ENCODE data around the gene EDN3. TPM values are rescaled to one million over a fixed set of nuclear protein-coding genes. Genes with fewer than 3 reads are reported as not detected.

The EDN3 gene
- total RNA-seq, 1 donor from 2014 or later, result 8.4 TPM

DNA sequence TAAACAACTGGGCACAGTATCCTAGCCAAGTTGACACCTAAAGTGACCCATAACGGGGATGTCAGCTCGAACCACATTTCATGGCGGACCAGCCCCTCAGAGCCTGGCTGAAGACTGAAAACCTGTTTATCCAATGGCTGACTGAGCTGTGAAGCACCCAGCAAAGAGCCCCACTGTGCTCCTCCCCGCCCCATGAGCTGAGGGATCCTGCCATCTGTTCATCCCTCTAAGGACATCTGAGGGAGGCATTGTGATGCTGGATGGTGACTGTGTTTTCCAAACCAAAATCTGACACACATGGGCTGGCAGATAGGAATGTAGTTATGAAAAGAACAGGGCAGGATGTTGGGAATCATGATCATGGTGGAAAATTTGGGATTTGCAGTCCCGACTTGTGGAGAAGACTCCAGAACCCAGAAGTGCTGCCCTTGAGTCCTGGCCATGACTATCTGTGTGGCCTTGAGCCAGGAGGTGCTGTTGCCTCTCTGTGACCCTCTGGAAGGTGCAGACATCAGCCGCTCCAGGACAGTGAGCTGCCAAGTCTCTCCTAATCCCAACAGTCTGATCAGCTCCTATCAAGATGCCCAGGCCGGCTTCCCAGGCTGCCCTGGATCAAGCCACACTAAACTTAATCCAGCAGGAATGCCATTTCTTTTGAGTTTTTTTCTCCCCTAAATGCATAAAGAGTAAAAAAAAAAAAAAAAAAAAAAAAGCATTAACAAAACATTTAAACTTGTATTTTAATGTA, 5.7 kb downstream of the EDN3 start:
- Histone ChIP-seq H3K9ac (ENCODE audit: low read depth in 1 of 3, low read length in 3 of 3) (no peak overlapping the region), H3K36me3 (ENCODE audit: control insufficient read depth in 3 of 3, insufficient read depth in 3 of 3, low read length in 3 of 3) (no peaks in the 10 kb centered on the region), H3K9me3 (ENCODE audit: control insufficient read depth in 3 of 3, low read length in 3 of 3) (no peaks in the 10 kb centered on the region), H3K27me3 (ENCODE audit: control insufficient read depth in 3 of 3, insufficient read depth in 3 of 3, low read length in 3 of 3) (peaks cover 27 to 56% (median 44%) of the 10 kb centered on the region in 3 donors), H3K4me1 (ENCODE audit: control insufficient read depth in 3 of 3, insufficient read depth in 3 of 3, low read length in 3 of 3) (no peaks in the 10 kb centered on the region), H3K27ac (ENCODE audit: low read depth, low read length) (no peak overlapping the region), H3K4me3 (ENCODE audit: low read length in 3 of 3) (no peak overlapping the region)

DNA sequence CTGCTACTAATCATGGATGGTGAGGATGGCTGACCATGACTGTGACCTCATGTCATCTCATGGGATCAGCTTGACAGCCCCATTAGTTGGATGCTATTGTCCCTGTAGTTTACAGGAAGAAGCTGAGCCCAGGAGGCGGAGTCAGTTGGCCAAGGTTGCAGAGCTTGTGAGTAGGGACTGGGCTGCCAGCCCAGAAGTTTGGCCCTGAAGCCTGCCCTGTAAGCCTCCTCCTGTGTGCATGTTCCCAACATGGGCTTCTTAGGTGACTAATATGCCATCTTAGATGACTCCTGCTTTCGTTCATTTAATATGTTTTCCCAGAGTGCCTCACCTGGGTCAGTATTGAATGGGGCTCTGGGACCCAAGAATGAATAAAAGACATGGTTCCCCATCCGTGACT, 6.9 kb downstream of the EDN3 start:
- peaks cover 18 to 44% (median 32%) of the 10 kb centered on the region in 3 donors for H3K27me3 ChIP-seq (ENCODE audit: control insufficient read depth in 3 of 3, insufficient read depth in 3 of 3, low read length in 3 of 3)
- H3K36me3 ChIP-seq (ENCODE audit: control insufficient read depth in 3 of 3, insufficient read depth in 3 of 3, low read length in 3 of 3), result no peaks in the 10 kb centered on the region
- H3K4me1 ChIP-seq (ENCODE audit: control insufficient read depth in 3 of 3, insufficient read depth in 3 of 3, low read length in 3 of 3), result no peaks in the 10 kb centered on the region

DNA sequence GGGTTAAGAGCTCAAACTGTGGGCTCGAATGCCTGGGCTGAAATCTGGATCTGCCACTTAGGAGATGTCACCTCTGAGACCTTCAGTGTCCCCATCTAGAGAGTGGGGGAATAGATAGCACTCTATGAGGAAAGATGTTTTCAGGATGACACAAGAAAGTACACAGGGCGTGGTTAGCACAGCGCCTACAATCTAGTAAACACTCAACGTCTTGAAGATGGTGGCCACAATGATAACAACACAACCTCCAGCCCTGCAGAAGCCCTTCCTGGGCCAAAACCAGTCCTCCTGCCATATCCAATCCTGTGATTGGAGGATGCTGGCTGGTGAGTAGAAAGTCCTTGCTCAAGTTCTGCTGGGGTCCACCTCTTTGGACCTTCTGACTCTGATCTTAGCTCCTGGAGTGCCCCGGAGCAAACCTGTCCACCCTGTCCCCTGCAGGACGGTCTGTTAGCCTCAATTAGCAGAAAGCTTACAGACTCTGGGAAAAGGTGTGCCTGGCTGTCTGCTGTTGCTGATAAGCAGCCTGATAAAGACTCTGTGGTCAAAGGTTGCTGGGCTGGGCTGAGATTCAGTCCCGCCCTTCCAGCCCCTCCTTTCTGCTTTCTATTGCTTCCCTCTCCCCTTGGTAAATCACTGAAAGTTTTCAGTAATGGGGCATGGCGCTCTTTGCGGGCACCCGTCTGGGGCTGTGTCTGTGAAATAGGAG, 8.2 kb downstream of the EDN3 start:
- no peak overlapping the region for H3K4me3 ChIP-seq (ENCODE audit: low read length in 3 of 3)
- no peak overlapping the region for H3K27ac ChIP-seq (ENCODE audit: low read depth, low read length)
- H3K27me3 ChIP-seq (ENCODE audit: control insufficient read depth in 3 of 3, insufficient read depth in 3 of 3, low read length in 3 of 3), result peaks cover 6 to 32% (median 24%) of the 10 kb centered on the region in 3 donors

More for the DNA sequence above, 6.9 kb downstream of the EDN3 start:
- H3K27ac ChIP-seq (ENCODE audit: low read depth, low read length), result no peak overlapping the region
- no peak overlapping the region for H3K9ac ChIP-seq (ENCODE audit: low read depth in 1 of 3, low read length in 3 of 3)
- no peaks in the 10 kb centered on the region for H3K9me3 ChIP-seq (ENCODE audit: control insufficient read depth in 3 of 3, low read length in 3 of 3)
- no peak overlapping the region for H3K4me3 ChIP-seq (ENCODE audit: low read length in 3 of 3)

DNA sequence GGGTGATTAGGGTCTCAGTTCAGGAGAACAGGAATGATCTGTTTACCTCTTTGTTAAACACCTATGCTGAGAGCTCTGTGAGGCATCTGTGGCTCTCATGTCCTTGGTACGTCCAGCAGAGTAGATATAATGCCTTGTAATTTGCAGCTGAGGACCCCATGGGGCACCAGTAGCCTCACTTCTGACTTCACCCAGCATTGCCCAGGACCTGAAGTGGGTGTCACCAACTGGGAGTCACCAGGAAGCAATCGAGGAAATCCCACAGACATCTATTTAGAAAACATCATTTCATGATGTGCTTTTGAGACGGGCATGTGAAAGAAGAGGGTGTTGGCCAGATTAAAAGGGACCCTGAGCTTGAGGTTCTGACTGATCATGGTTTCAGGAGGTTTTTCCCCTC, 8.8 kb downstream of the EDN3 start:
- no peak overlapping the region for H3K4me3 ChIP-seq (ENCODE audit: low read length in 3 of 3)
- no peak overlapping the region for H3K27ac ChIP-seq (ENCODE audit: low read depth, low read length)
- H3K36me3 ChIP-seq (ENCODE audit: control insufficient read depth in 3 of 3, insufficient read depth in 3 of 3, low read length in 3 of 3), result no peaks in the 10 kb centered on the region
- no peaks in the 10 kb centered on the region for H3K4me1 ChIP-seq (ENCODE audit: control insufficient read depth in 3 of 3, insufficient read depth in 3 of 3, low read length in 3 of 3)
- peaks cover 3 to 30% (median 21%) of the 10 kb centered on the region in 3 donors for H3K27me3 ChIP-seq (ENCODE audit: control insufficient read depth in 3 of 3, insufficient read depth in 3 of 3, low read length in 3 of 3)
- H3K9ac ChIP-seq (ENCODE audit: low read depth in 1 of 3, low read length in 3 of 3), result no peak overlapping the region
- H3K9me3 ChIP-seq (ENCODE audit: control insufficient read depth in 3 of 3, low read length in 3 of 3), result peaks cover 0 to 2% (median 0%) of the 10 kb centered on the region in 3 donors

More for the DNA sequence above, 8.2 kb downstream of the EDN3 start:
- H3K36me3 ChIP-seq (ENCODE audit: control insufficient read depth in 3 of 3, insufficient read depth in 3 of 3, low read length in 3 of 3), result no peaks in the 10 kb centered on the region
- H3K9me3 ChIP-seq (ENCODE audit: control insufficient read depth in 3 of 3, low read length in 3 of 3), result no peaks in the 10 kb centered on the region
- H3K9ac ChIP-seq (ENCODE audit: low read depth in 1 of 3, low read length in 3 of 3), result no peak overlapping the region
- H3K4me1 ChIP-seq (ENCODE audit: control insufficient read depth in 3 of 3, insufficient read depth in 3 of 3, low read length in 3 of 3), result no peaks in the 10 kb centered on the region

DNA sequence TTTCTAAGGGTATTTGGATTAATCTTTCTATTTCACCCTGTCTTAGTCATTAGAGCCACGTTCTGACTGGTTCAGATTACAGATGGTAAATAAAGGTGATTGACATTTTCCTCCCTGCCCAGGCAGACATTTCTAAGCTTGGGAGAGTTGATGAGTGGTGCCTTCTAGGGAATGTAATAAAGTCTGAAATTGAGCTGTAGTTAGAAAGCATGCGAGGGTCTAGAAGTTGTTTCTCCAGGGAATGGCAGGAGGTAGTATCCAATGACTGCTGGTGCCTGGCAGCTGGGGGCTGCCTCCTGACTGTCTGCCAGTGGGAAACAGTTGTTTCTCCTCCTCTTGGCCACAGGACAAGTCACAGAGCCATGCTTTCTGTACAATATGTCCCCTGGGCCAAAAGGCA, 14.6 kb downstream of the EDN3 start:
- Histone ChIP-seq H3K4me3 (ENCODE audit: low read length in 3 of 3) (no peak overlapping the region), H3K4me1 (ENCODE audit: control insufficient read depth in 3 of 3, insufficient read depth in 3 of 3, low read length in 3 of 3) (no peaks in the 10 kb centered on the region), H3K36me3 (ENCODE audit: control insufficient read depth in 3 of 3, insufficient read depth in 3 of 3, low read length in 3 of 3) (no peaks in the 10 kb centered on the region), H3K9ac (ENCODE audit: low read depth in 1 of 3, low read length in 3 of 3) (no peak overlapping the region), H3K27me3 (ENCODE audit: control insufficient read depth in 3 of 3, insufficient read depth in 3 of 3, low read length in 3 of 3) (peaks cover 2 to 6% (median 3%) of the 10 kb centered on the region in 3 donors), H3K9me3 (ENCODE audit: control insufficient read depth in 3 of 3, low read length in 3 of 3) (peaks cover 0 to 2% (median 0%) of the 10 kb centered on the region in 3 donors), H3K27ac (ENCODE audit: low read depth, low read length) (no peak overlapping the region)

DNA sequence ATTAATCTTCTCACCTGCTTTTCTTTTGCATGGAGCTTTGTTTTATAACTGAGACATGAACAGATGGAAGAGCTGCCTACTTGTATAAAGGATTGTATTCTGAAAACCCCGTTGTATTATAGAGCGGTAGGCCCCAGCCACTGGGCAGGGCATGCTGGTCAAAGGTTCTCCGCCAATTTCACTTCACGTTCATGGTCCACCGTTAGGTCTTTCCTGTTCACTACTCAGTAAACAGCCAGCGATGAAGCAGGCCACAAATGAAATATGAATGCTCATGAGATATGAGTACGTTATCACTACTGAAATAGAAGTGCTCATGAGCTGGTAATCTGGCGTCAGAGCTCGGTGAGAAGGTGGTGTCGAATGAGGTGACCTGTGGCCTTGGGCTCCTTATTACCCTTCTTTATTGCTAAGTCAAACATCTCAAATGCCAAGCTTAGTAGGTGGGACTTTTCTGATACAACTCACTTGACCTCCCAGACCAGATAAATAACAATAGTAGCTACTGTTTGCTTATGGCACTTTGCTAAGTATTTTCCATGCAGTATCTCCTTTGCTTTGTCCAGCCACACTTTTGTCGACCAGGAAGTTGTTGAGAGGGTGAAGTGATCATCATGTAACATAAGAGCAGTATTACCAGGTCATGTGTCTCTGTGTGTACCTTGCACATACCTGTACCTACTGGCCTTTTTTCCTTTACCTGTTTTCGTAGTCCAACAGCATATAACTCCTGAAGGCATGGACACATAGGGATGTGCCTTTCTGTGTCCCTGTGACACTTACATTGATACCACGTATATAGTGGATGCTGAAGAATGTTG, 16.7 kb downstream of the EDN3 start:
- H3K36me3 ChIP-seq (ENCODE audit: control insufficient read depth in 3 of 3, insufficient read depth in 3 of 3, low read length in 3 of 3), result no peaks in the 10 kb centered on the region
- no peaks in the 10 kb centered on the region for H3K4me1 ChIP-seq (ENCODE audit: control insufficient read depth in 3 of 3, insufficient read depth in 3 of 3, low read length in 3 of 3)
- no peak overlapping the region for H3K27ac ChIP-seq (ENCODE audit: low read depth, low read length)
- peaks cover 6 to 12% (median 7%) of the 10 kb centered on the region in 3 donors for H3K27me3 ChIP-seq (ENCODE audit: control insufficient read depth in 3 of 3, insufficient read depth in 3 of 3, low read length in 3 of 3)
- H3K9me3 ChIP-seq (ENCODE audit: control insufficient read depth in 3 of 3, low read length in 3 of 3), result peaks cover 0 to 2% (median 0%) of the 10 kb centered on the region in 3 donors
- no peak overlapping the region for H3K9ac ChIP-seq (ENCODE audit: low read depth in 1 of 3, low read length in 3 of 3)
- no peak overlapping the region for H3K4me3 ChIP-seq (ENCODE audit: low read length in 3 of 3)

DNA sequence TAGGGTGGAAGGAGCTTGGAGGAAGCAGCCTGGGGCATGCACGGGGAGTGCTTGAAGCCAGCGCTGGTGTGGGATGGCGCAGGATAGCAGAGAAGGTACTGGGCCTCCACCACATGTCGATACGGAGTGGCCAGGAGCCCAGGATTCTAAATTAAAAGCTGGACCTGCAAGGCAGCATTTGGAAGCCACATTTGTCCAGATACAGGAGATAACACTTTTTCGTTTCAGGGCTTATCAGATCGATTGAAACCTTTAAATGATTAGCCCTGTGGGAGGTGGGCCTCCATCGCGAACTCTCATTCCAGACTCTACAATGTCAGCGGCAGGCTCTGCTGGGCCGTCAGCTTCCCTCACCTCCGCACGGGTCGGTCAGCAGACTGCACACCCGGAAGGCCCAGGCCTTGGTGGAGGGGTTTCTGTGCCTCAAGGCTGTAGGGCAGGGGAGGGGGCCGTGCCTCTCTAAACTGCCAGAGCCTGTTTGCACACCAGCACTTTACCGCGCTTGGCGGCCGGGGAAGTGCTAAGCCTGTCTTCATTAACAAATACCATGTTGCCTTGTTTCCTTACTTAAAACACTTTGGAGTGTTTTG, 17.9 kb downstream of the EDN3 start:
- H3K4me1 ChIP-seq (ENCODE audit: control insufficient read depth in 3 of 3, insufficient read depth in 3 of 3, low read length in 3 of 3), result no peaks in the 10 kb centered on the region
- H3K27ac ChIP-seq (ENCODE audit: low read depth, low read length), result no peak overlapping the region
- no peak overlapping the region for H3K9ac ChIP-seq (ENCODE audit: low read depth in 1 of 3, low read length in 3 of 3)
- H3K9me3 ChIP-seq (ENCODE audit: control insufficient read depth in 3 of 3, low read length in 3 of 3), result peaks cover 0 to 2% (median 0%) of the 10 kb centered on the region in 3 donors
- peaks cover 6 to 16% (median 15%) of the 10 kb centered on the region in 3 donors for H3K27me3 ChIP-seq (ENCODE audit: control insufficient read depth in 3 of 3, insufficient read depth in 3 of 3, low read length in 3 of 3)
- H3K36me3 ChIP-seq (ENCODE audit: control insufficient read depth in 3 of 3, insufficient read depth in 3 of 3, low read length in 3 of 3), result no peaks in the 10 kb centered on the region
- H3K4me3 ChIP-seq (ENCODE audit: low read length in 3 of 3), result no peak overlapping the region

DNA sequence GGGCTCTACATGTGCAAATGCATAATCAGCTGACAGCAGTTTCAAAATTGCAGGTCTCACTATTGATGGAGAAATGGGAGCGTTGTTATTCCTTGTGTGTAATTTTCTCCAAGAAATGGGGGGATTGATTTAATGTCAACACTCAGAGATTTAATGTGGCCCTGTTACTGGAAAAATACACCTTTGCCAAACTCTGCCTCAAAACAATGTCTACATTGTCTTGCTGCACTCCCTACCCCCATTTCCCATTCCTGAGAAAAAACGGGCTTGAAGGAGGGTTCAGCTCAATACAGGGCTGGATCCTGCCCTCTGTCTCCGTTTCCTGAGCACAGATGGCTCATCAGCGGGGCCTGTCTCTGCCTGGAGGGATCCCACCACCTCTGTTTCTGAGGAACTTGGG, 18.4 kb downstream of the EDN3 start:
- Histone ChIP-seq H3K27ac (ENCODE audit: low read depth, low read length) (no peak overlapping the region), H3K9ac (ENCODE audit: low read depth in 1 of 3, low read length in 3 of 3) (no peak overlapping the region), H3K27me3 (ENCODE audit: control insufficient read depth in 3 of 3, insufficient read depth in 3 of 3, low read length in 3 of 3) (peaks cover 6 to 18% (median 16%) of the 10 kb centered on the region in 3 donors), H3K9me3 (ENCODE audit: control insufficient read depth in 3 of 3, low read length in 3 of 3) (peaks cover 0 to 2% (median 0%) of the 10 kb centered on the region in 3 donors), H3K36me3 (ENCODE audit: control insufficient read depth in 3 of 3, insufficient read depth in 3 of 3, low read length in 3 of 3) (no peaks in the 10 kb centered on the region), H3K4me3 (ENCODE audit: low read length in 3 of 3) (no peak overlapping the region), H3K4me1 (ENCODE audit: control insufficient read depth in 3 of 3, insufficient read depth in 3 of 3, low read length in 3 of 3) (no peaks in the 10 kb centered on the region)

DNA sequence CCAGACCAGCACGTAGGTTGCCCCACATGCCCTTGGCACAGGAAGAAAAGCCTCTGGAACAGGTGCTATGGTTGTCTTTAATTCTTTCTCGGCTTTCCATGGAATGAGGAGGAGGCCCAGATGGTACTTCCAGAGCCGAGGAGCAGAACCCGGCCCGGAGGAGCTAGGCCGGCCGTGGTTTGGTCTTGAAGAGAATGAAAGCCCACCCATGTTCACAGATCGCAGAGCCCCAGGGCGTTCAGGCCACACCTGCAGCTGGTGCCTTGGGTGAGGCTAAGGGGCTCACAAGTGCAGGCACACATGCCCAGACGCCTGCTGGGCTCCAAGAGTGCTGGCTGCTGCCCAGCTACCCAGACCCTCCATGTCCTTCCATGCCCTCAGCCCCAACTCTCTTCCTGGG, 20.0 kb downstream of the EDN3 start:
- Histone ChIP-seq H3K27ac (ENCODE audit: low read depth, low read length) (no peak overlapping the region), H3K27me3 (ENCODE audit: control insufficient read depth in 3 of 3, insufficient read depth in 3 of 3, low read length in 3 of 3) (peaks cover 6 to 21% (median 19%) of the 10 kb centered on the region in 3 donors), H3K9ac (ENCODE audit: low read depth in 1 of 3, low read length in 3 of 3) (no peak overlapping the region), H3K4me3 (ENCODE audit: low read length in 3 of 3) (no peak overlapping the region), H3K4me1 (ENCODE audit: control insufficient read depth in 3 of 3, insufficient read depth in 3 of 3, low read length in 3 of 3) (no peaks in the 10 kb centered on the region), H3K36me3 (ENCODE audit: control insufficient read depth in 3 of 3, insufficient read depth in 3 of 3, low read length in 3 of 3) (no peaks in the 10 kb centered on the region), H3K9me3 (ENCODE audit: control insufficient read depth in 3 of 3, low read length in 3 of 3) (no peaks in the 10 kb centered on the region)
